ENCODE results near the gene TRABD2B.

GRCh38 chr1:47980501-47980900 is 16.7 kb downstream of the TRABD2B start:
- TF ChIP-seq EZH2 (IDR thresholded peaks at IDR 0.05; ENCODE audit: low read depth, unreplicated experiment) (no peak), NANOG (IDR thresholded peaks at IDR 0.05; ENCODE audit: borderline replicate concordance) (no peak), POLR2AphosphoS5 (IDR thresholded peaks at IDR 0.05; ENCODE audit: low read depth) (no peak), EZH2phosphoT487 (IDR thresholded peaks at IDR 0.05; ENCODE audit: unreplicated experiment) (no peak), REST (IDR thresholded peaks at IDR 0.05; ENCODE audit: unreplicated experiment) (no peak), ZNF331 (CRISPR knock-in tag; IDR thresholded peaks at IDR 0.05; ENCODE audit: low read depth) (no peak), CREB1 (CRISPR knock-in tag; IDR thresholded peaks at IDR 0.05; ENCODE audit: low read depth) (no peak)
- TF ChIP-seq, protein P1, sequence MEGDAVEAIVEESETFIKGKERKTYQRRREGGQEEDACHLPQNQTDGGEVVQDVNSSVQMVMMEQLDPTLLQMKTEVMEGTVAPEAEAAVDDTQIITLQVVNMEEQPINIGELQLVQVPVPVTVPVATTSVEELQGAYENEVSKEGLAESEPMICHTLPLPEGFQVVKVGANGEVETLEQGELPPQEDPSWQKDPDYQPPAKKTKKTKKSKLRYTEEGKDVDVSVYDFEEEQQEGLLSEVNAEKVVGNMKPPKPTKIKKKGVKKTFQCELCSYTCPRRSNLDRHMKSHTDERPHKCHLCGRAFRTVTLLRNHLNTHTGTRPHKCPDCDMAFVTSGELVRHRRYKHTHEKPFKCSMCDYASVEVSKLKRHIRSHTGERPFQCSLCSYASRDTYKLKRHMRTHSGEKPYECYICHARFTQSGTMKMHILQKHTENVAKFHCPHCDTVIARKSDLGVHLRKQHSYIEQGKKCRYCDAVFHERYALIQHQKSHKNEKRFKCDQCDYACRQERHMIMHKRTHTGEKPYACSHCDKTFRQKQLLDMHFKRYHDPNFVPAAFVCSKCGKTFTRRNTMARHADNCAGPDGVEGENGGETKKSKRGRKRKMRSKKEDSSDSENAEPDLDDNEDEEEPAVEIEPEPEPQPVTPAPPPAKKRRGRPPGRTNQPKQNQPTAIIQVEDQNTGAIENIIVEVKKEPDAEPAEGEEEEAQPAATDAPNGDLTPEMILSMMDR (conservative IDR thresholded peaks at IDR 0.05; ENCODE audit: low read depth in 2 of 2), result no peak
- TF ChIP-seq, protein P2, sequence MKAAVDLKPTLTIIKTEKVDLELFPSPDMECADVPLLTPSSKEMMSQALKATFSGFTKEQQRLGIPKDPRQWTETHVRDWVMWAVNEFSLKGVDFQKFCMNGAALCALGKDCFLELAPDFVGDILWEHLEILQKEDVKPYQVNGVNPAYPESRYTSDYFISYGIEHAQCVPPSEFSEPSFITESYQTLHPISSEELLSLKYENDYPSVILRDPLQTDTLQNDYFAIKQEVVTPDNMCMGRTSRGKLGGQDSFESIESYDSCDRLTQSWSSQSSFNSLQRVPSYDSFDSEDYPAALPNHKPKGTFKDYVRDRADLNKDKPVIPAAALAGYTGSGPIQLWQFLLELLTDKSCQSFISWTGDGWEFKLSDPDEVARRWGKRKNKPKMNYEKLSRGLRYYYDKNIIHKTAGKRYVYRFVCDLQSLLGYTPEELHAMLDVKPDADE (IDR thresholded peaks at IDR 0.05), result no peak
